KG1 (cell line): ENCODE results near the gene SLC25A27.
A peak's percentile ranks its signal among the peaks of the same experiment; 100 is the strongest.
"Not testable (repeated sequence)": the region's sequence is repeated elsewhere in the genome, so short reads cannot be mapped to it uniquely, and the experiment has no call there.

Experiments used
- DNase-seq: peaks from one replicate; lab custom pipeline; 2025; lab: John Stamatoyannopoulos, UW

SLC25A27 gene

GRCh38 chr6:46652603-46653438 lies at the start of gene SLC25A27, which contains the start of gene CYP39A1:
SLC25A27 (plus strand) TSS chr6:46652975; CDS start chr6:46653193, 218 bp downstream.
CYP39A1 (minus strand) TSS chr6:46652818; CDS start chr6:46652582, 236 bp downstream.
- DNase-seq, result peak; percentile 54

GRCh38 chr6:46605091-46605797 lies 47.5 kb upstream of the SLC25A27 start:
- DNase-seq, result no peak

DNA sequence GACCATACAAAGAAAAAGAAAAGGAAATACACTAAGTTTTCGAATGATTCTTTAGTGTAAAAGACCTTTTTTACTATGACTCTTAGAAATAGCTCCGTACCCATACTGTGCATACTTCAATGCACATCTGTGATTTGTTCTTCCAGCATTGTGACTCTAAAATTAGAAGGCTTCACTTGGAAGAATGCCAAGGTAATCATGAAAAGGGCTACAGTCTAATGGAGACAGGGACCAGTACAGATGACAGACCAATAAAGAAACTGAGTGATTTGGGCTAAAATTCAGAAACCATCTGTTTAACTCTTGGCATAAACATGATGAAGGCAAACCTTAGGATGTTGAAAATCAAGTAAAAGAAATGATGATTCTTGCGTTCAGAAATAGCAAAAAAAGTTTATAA lies 46.4 kb upstream of the SLC25A27 start:
- no peak for DNase-seq

GRCh38 chr6:46610862-46611553 lies 41.8 kb upstream of the SLC25A27 start:
- DNase-seq, result no peak

DNA sequence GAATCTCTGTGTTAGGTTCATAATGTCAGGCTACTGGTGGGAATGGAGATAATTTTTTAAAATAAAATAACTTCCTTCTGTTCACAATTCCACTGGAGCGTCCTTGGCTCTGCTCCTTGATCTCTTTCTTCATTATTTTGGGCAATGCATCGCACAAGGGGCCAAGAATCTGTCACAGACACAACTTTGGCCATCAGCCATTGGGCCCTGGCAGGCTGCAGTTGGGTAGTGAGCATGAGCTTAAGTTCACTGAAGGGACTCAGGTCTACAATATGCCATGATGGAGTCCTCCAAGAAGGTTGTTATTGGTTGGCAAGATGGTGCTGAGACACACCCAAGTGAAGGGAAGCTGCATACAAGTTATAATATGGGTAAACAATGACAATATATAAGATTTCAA lies 40.1 kb upstream of the SLC25A27 start:
- no peak for DNase-seq

- no peak for DNase-seq
Observed at GRCh38 chr6:46618726-46619125, 34.0 kb upstream of the SLC25A27 start.

DNA sequence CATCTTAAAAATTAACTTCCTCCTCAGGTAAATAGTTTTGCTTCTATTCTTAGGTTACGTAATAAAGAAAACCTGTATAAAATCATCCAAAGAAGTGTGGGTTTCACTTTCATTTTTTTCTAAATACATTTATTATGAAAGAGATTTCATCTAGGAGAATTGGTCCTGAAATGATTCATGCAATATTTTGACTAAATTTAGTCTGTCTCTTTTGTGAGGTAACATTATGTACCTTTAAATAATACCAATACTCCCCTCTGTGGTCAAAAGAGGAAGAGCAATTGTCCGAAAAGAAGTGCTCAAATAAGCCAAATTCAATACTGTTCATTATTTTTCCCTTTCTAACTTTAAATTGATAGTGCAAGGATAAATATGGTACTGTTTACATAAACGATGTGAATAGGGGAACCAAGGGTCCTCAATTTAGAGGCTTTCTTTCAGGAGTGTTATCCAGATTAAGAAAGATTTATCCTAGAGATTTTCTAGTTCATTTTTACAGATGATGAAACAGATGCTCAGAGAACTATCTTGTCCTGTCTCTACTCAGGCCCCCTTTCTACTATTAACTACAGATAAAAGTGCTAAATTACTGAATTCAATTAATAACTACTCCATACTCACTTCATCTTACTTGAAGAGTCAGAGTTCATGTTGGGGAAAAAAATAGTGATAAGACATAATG lies 26.4 kb upstream of the SLC25A27 start:
- DNase-seq, result peak; percentile 1

DNA sequence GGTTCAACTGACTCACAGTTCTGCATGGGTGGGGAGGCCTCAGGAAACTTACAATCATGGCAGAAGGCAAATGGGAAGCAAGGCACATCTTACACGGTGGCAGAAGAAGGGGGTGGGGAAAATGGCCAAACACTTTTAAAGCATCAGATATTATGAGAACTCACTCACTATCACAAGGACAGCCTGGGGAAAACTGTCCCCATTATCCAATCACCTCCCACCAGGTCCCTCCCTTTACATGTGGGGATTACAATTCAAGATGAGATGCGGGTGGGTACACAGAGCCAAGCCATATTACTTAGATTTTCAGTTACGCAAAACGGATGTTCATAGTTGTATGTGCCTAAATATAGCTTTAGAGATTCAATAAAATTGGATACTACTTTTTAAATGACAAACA lies 25.8 kb upstream of the SLC25A27 start:
- DNase-seq, result no peak

DNA sequence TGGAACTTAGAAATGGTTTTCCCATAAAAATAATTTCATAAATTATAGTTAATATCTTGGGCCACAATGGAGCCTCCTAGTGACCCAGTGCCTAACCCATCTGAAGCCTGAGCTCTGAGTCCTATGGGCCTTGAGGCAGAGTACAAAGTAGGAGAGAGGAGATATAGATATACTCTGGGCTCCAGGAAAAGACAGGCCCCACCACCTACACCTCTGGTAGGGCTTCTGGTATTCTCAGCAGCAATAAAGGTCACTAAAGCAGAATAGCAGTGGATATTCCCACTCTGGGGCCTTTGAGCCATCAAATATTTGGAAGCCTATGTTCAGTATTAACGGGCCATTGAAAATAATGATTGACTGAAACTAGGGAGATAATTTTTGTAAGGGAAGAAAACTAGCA lies 24.3 kb upstream of the SLC25A27 start:
- DNase-seq, result no peak

DNA sequence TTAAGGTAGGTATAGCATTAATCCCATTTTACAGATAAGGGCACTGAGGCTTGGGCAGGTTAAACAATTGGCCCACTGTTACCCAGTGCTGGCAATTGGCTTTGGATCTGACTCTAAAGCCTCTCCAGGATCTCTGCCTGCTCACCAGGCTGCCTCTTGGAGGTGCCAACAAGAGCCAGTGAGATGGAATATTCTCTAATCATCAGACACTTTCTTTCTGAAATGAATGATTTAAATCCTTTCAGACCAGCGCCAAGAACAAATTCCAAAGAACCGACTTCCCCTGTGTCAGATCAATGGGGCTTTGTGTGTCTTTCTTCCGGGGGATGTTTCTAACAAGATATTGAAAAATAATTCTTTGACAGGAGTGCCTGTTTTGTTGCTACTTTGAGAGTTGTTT lies 23.8 kb upstream of the SLC25A27 start:
- DNase-seq, result no peak

DNA sequence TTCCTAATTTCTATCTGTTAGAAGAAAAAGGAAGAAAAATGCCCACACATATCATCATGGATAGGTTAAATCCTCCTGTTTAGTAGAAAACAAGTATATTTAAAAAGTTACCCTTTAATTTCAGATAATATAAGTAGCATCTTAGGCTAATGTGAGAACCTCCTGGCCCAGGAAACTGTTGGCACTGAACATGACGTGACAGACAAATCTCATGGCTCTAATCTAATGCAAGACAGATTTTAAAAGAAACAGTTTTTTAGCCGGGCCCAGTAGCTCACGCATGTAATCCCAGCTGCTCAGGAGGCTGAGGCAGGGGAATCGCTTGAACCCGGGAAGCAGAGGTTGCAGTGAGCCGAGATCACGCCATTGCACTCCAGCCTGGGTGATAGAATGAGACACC lies 23.1 kb upstream of the SLC25A27 start:
- DNase-seq, result no peak

- DNase-seq, result no peak
Observed at GRCh38 chr6:46632053-46632452, 20.7 kb upstream of the SLC25A27 start.

GRCh38 chr6:46635462-46635861 lies 17.3 kb upstream of the SLC25A27 start:
- no peak for DNase-seq

GRCh38 chr6:46637145-46637544 lies 15.6 kb upstream of the SLC25A27 start:
- no peak for DNase-seq

DNA sequence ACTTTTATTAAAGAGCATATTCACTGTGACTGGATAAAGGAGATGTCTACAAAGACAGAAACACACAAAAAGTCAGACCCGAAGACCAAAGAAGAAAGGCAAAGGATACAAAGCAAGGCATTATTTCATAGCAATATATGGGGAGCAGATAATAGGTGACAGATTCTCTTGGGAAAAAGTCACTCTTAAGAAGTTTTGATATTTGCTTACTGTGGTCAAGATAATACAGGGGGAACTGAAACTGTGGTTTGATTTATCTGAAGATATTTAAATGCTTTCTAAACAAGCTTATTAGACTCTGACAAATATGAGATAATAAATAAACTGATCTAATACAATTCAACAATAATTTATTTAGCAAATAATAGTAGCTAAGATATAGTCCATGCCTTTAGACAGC lies 14.8 kb upstream of the SLC25A27 start:
- DNase-seq, result no peak

DNA sequence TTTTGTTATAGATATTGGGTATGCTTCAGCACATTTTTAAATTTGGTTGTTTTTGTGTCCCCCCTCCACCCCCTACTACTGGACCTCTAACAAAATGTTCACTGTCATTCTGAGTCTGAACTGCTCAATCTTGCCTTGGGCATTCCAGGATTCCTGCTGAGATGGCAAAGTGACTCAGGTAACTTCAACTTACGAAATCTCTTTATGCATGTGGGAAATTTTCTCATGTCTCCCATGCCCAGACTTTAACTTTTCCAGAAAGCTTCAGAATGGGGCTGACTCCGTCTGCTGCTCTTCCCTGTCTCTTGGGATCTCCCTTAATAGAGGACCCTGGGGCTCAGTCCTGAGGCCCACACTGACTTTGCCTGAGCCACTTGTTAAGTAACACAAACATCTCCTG lies 14.1 kb upstream of the SLC25A27 start:
- DNase-seq, result no peak

- no peak for DNase-seq
Observed at GRCh38 chr6:46642928-46643751, 9.6 kb upstream of the SLC25A27 start.

- no peak for DNase-seq
Observed at GRCh38 chr6:46645265-46645664, 7.5 kb upstream of the SLC25A27 start.

- not testable (repeated sequence) for DNase-seq
Observed at GRCh38 chr6:46648108-46648507, 4.7 kb upstream of the SLC25A27 start.

DNA sequence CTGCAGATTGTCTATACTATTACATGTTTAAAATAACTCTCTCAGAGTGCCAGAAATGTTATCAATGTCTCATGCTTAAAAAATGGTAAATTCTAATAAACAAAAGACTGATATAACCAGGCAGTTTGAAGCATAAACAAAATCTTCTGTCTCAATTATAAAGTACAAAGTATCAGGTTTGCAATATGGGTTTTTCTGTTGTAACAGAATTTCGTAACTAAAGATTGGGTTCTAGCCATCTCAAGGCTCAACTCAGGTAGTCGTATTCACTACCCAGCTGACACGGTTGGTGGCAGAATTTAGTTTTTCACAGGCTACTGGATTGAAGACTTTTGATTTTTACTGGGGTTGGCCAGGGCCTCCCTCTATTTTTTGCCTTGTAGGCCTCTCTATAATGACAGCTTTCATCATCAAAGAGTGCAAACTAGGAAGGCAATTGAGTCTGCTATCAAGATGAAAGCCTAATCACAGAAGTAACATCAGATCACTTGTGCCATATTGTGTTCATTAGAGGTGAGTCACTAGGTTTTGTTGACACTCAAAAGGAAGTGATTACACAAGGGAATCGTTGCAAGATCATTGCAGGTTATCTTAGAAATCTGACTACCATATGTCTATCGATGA lies 3.8 kb upstream of the SLC25A27 start:
- DNase-seq, result no peak

DNA sequence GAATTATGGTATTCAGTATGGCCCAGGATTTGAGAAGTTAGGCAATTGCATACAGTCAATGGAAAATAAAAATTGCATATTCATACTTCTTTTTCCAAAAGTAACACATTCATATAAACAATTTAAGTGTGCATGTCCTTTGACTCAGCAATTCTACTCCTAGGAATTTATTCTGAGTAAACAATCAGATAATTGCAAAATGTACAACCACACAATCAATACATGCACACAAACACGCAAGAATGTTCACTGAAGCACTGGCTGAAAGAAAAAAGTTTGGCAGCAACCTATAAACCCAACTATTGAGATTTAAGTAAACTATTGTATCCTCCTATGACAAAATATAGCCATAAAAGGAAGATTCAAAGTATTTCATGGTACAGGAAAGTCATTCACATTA lies 1.8 kb upstream of the SLC25A27 start:
- no peak for DNase-seq
